GM12878 (cell line): ENCODE data around the gene COMT. TPM values are rescaled to one million over a fixed set of nuclear protein-coding genes. Genes with fewer than 3 reads are reported as not detected.

Experiments
- ATAC-seq: fragments of 200-7000 bp; cut with Tn5 transposase; 3 replicates; pipeline ENCODE4 v1.9.1; 2020; ENCODE audit warnings: mild to moderate bottlenecking, moderate library complexity
- BruUV-seq: library from RNA; stranded (reverse); fragments of 400-500 nt; replicated peaks from 2 replicates; lab custom pipeline; 2021; lab: Mats Ljungman, UMichigan
- CTCF ChIA-PET: fragments of 300-600 bp; sonication (Branson Sonifier 250); formaldehyde crosslinking; extraction: SDS; loops from one replicate; lab custom pipeline; 2021; ENCODE audit warnings: inconsistent platforms; lab: Yijun Ruan, JAX
- POLR2A ChIA-PET: fragments of 350-600 bp; formaldehyde crosslinking; extraction: SDS; loops from one replicate; lab custom pipeline; 2021; ENCODE audit warnings: inconsistent platforms; lab: Charles Lee
- RAD21 ChIA-PET: fragments of 300-600 bp; sonication (Branson Sonifier 250); formaldehyde crosslinking; loops from one replicate; lab custom pipeline; 2023; ENCODE audit warnings: antibody characterized with exemption; ENCODE audit not compliant: unreplicated experiment; lab: Charles Lee
- SMC1A ChIA-PET: fragments of 300-600 bp; sonication (Branson Sonifier 250); formaldehyde crosslinking; loops from one replicate; lab custom pipeline; 2023; ENCODE audit not compliant: unreplicated experiment, uncharacterized antibody; lab: Charles Lee
- DNase-seq: peaks from one replicate; pipeline ENCODE4 v3.0.0-alpha.2; 2011; ENCODE audit warnings: low read depth, low spot score
- FAIRE-seq: peaks from 3 replicates; lab custom pipeline; 2011; peaks lifted over from hg19 to GRCh38; lab: Jason Lieb, UNC
- H2AFZ ChIP-seq: 2 replicates; pipeline ENCODE4 v1.6.0; 2011; ENCODE audit warnings: low read depth, low read length, control low read depth; ENCODE audit not compliant: control insufficient read depth
- H3K27ac ChIP-seq: 2 replicates; pipeline ENCODE4 v1.5.1; 2011; ENCODE audit warnings: control low read depth; ENCODE audit not compliant: control insufficient read depth, insufficient read depth
- H3K27me3 ChIP-seq, 2 experiments: replicated peaks in 1 of 2; 2 replicates each; pipeline versions ENCODE4 v1.6.0 to v1.6.1; 2011; ENCODE audit warnings: low read length in 1 of 2; ENCODE audit not compliant: control insufficient read depth in 2 of 2, insufficient read depth in 2 of 2
- H3K36me3 ChIP-seq, 2 experiments: 2 replicates each; pipeline ENCODE4 v1.5.1; 2011; ENCODE audit warnings: low read length in 1 of 2; ENCODE audit not compliant: control insufficient read depth in 2 of 2, insufficient read depth in 2 of 2
- H3K4me1 ChIP-seq: 2 replicates; pipeline ENCODE4 v1.6.1; 2011; ENCODE audit warnings: mild to moderate bottlenecking, low read length, moderate library complexity, mixed read lengths; ENCODE audit not compliant: control insufficient read depth, insufficient read depth
- H3K4me2 ChIP-seq: 2 replicates; pipeline ENCODE4 v1.6.0; 2011; ENCODE audit warnings: control low read depth; ENCODE audit not compliant: control insufficient read depth, insufficient read depth
- H3K4me3 ChIP-seq: fragments of 200-600 bp; sonication (generic); 2 replicates; pipeline ENCODE4 v1.5.1; 2016
- H3K79me2 ChIP-seq: 2 replicates; pipeline ENCODE4 v1.6.0; 2011; ENCODE audit warnings: low read length; ENCODE audit not compliant: control insufficient read depth, insufficient read depth
- H3K9ac ChIP-seq: 2 replicates; pipeline ENCODE4 v1.8.0; 2011; ENCODE audit warnings: low read length, control low read depth, mixed read lengths; ENCODE audit not compliant: control insufficient read depth, insufficient read depth
- H3K9me3 ChIP-seq: replicated peaks from 3 replicates; pipeline ENCODE4 v1.5.1; 2011; ENCODE audit warnings: mild to moderate bottlenecking, low read length; ENCODE audit not compliant: control insufficient read depth, insufficient read depth
- H4K20me1 ChIP-seq: 2 replicates; pipeline ENCODE4 v1.6.0; 2011; ENCODE audit not compliant: control insufficient read depth, insufficient read depth
- E2F4 ChIP-seq: IDR thresholded peaks from 2 replicates; pipeline ENCODE4 v1.6.1; 2012; ENCODE audit warnings: low read depth, low read length, improper control_type of control experiment
- HSF1 ChIP-seq: fragments of 150-350 bp; IDR thresholded peaks from 2 replicates; pipeline ENCODE4 v1.6.1; 2014; ENCODE audit warnings: mild to moderate bottlenecking, low read depth, low read length
- MTA2 ChIP-seq: fragments of 450-650 bp; IDR thresholded peaks from 2 replicates; pipeline ENCODE4 v1.6.1; 2016; ENCODE audit warnings: low read depth, mild to moderate bottlenecking, moderate library complexity
- NFXL1 ChIP-seq: fragments of 450-650 bp; IDR thresholded peaks from 2 replicates; pipeline ENCODE4 v1.6.1; 2017; ENCODE audit warnings: antibody characterized with exemption, mild to moderate bottlenecking, borderline replicate concordance
- POLR2AphosphoS5 ChIP-seq: IDR thresholded peaks from 2 replicates; pipeline ENCODE4 v1.6.1; 2011; ENCODE audit warnings: mild to moderate bottlenecking, low read length, inconsistent platforms
- SIX5 ChIP-seq: IDR thresholded peaks from 2 replicates; pipeline ENCODE4 v1.6.1; 2011; ENCODE audit warnings: mild to moderate bottlenecking, low read depth, low read length, moderate library complexity; ENCODE audit not compliant: severe bottlenecking
- SKIL ChIP-seq: fragments of 450-650 bp; IDR thresholded peaks from 2 replicates; pipeline ENCODE4 v1.6.1; 2017; ENCODE audit warnings: mild to moderate bottlenecking, low read depth, inconsistent platforms; ENCODE audit not compliant: poor library complexity, severe bottlenecking
- SREBF1 ChIP-seq: IDR thresholded peaks from 2 replicates; pipeline ENCODE4 v1.6.1; 2012; ENCODE audit warnings: mild to moderate bottlenecking, low read length
- ZNF207 ChIP-seq: fragments of 450-650 bp; IDR thresholded peaks from 2 replicates; pipeline ENCODE4 v1.6.1; 2014; ENCODE audit warnings: antibody characterized with exemption, mild to moderate bottlenecking, borderline replicate concordance
- WGBS: methylation state at CpG from one replicate; pipeline ENCODE4 v1.1.6; 2016; ENCODE audit warnings: low lambda C conversion rate; ENCODE audit not compliant: insufficient replicate concordance, insufficient coverage; ENCODE audit errors: missing lambda C conversion rate; 5-methylcytosine and 5-hydroxymethylcytosine counted together
- in situ Hi-C: fragments of 300-500 bp; cut with MboI; formaldehyde crosslinking; loops from 9 replicates; pipeline ENCODE4 v1.14.3; 2018; ENCODE audit warnings: mixed read lengths
- intact Hi-C: fragments of 100-400 bp; cut with micrococcal nuclease; formaldehyde crosslinking; loops from one replicate; pipeline ENCODE4 v1.14.2; 2022; ENCODE audit not compliant: unreplicated experiment
- polyA plus RNA-seq, 11 experiments: library from polyadenylated mRNA; depleted of rRNA in 4 of 11; unstranded in 6 of 11; stranded (reverse) in 5 of 11; fragments of >200 nt; fragmentation: Nextera tagmentation in 4 of 11; fragmentation: Illumina TruSeq in 1 of 11; extraction: Ambion mirVana in 4 of 11; extraction: Trizol in 1 of 11; gene quantifications; 1 replicate in 1 of 11; 2 replicates in 10 of 11; pipeline versions ENCODE4 v1.2.1 to v1.2.3, GENCODE V29; 2011 to 2016; ENCODE audit warnings: inconsistent platforms in 2 of 11, missing spikeins in 2 of 11, low read depth in 1 of 11
- total RNA-seq, 4 experiments: library from RNA; depleted of rRNA in 3 of 4; stranded (reverse); fragments of >200 nt in 3 of 4; fragmentation: Illumina TruSeq in 1 of 4; extraction: Trizol in 1 of 4; gene quantifications; 2 replicates each; pipeline versions ENCODE4 v1.2.1 to v1.2.3, GENCODE V29; 2013 to 2021
- TF ChIP-seq, protein P1 (sequence below): fragments of 450-650 bp; IDR thresholded peaks from 2 replicates; pipeline ENCODE4 v1.6.1; 2018; ENCODE audit warnings: borderline replicate concordance, mild to moderate bottlenecking; ENCODE audit not compliant: partially characterized antibody

The COMT gene
- total and polyA plus RNA-seq, 10 of the 15 experiments (the other 5 are each of a cell fraction or from before 2014, with no cell fraction given): 4.5 to 152 (median 66.1) TPM

DNA sequence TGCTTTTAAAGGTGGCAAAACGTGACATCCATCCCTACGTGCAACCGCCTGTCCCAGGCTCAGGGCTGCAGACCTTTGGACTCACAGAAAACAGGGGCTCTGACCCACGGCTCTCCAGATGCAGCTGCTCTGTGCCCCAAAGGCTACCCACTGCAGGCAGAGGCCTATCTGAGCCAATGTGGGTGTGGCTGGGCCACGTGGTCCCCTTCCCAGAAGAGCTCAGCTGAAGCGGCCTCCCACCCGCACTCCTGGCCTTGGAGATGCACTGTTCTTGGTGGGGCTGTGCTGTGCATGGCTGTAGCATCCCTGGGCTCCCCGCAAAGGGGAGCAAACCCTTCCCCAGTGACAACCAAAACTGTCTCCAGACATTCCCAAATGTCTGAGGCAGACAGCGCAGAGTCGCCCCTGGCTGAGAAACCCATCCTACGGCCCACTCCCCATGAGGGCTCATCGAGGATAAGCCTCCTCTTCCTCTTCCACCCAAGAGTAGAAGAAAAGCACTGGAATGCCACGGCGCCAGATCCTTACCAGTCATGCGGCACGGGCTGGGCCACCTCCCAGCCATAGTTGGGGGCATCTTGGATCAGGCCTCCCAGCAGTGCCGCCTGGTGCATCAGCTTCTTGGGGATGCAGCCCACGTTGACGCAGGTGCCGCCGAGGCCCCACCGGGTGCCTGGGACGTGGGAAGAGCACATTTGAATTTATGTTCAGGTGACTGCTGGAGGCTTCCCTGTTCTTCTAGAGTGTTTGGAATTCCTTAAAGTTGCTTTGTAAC is 23.1 kb upstream of the COMT start (continued):
- TF ChIP-seq, protein P1, sequence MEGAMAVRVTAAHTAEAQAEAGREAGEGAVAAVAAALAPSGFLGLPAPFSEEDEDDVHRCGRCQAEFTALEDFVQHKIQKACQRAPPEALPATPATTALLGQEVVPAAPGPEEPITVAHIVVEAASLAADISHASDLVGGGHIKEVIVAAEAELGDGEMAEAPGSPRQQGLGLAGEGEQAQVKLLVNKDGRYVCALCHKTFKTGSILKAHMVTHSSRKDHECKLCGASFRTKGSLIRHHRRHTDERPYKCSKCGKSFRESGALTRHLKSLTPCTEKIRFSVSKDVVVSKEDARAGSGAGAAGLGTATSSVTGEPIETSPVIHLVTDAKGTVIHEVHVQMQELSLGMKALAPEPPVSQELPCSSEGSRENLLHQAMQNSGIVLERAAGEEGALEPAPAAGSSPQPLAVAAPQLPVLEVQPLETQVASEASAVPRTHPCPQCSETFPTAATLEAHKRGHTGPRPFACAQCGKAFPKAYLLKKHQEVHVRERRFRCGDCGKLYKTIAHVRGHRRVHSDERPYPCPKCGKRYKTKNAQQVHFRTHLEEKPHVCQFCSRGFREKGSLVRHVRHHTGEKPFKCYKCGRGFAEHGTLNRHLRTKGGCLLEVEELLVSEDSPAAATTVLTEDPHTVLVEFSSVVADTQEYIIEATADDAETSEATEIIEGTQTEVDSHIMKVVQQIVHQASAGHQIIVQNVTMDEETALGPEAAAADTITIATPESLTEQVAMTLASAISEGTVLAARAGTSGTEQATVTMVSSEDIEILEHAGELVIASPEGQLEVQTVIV: no peak
- TF ChIP-seq MTA2: no peak

GRCh38 chr22:19919701-19920363 is 21.7 kb upstream of the COMT start:
- no peaks in the 10 kb centered on the region for H3K27me3 ChIP-seq
- intact Hi-C loops: no loop called here
- H3K9ac ChIP-seq: no peak overlapping the region
- CTCF ChIA-PET: no interaction called here
- DNase-seq (no peak), ATAC-seq (no peak), FAIRE-seq (no peak)
- POLR2A ChIA-PET: interaction anchor here (0.6 kb wide), 1 partner anchor 25 kb away, joined by 3 read pairs; no protein-coding TSS in a partner anchor
- BruUV-seq: no TSS peak
- H3K27ac ChIP-seq: no peak overlapping the region
- no peaks in the 10 kb centered on the region for H4K20me1 ChIP-seq
- no peaks in the 10 kb centered on the region for H3K4me1 ChIP-seq
- no peak overlapping the region for H2AFZ ChIP-seq
- in situ Hi-C loops: loop anchor here (5.0 kb wide), 1 partner anchor 188 kb away; no protein-coding TSS in a partner anchor
- no peak overlapping the region for H3K4me3 ChIP-seq
- H3K9me3 ChIP-seq: no peaks in the 10 kb centered on the region
- H3K79me2 ChIP-seq: no peaks in the 10 kb centered on the region
- SMC1A ChIA-PET: no interaction called here
- H3K4me2 ChIP-seq: no peak overlapping the region
- peaks cover 2 to 6% of the 10 kb centered on the region in 2 experiments; a peak in 3 of 4 replicates for H3K36me3 ChIP-seq
- 86% methylated on average over 13 of the region's 13 CpGs for WGBS
- RAD21 ChIA-PET: no interaction called here
- no peak for TF ChIP-seq E2F4
- TF ChIP-seq SREBF1: no peak
- TF ChIP-seq HSF1: no peak
- no peak for TF ChIP-seq SKIL
- TF ChIP-seq SIX5: no peak
- no peak for TF ChIP-seq ZNF207
- TF ChIP-seq POLR2AphosphoS5: no peak
- TF ChIP-seq NFXL1: no peak
